ENCODE data around the gene ZP4.

ZP4 gene

GRCh38 chr1:237890822-237891221, at the start of gene ZP4:
Gene ZP4 (minus strand): TSS chr1:237890922. CDS start chr1:237890635, 287 bp downstream.
- DNase-seq, result no peak

- DNase-seq, result no peak
These were observed 47.8 kb upstream of the ZP4 start for GRCh38 chr1:237938553-237938952.

DNA sequence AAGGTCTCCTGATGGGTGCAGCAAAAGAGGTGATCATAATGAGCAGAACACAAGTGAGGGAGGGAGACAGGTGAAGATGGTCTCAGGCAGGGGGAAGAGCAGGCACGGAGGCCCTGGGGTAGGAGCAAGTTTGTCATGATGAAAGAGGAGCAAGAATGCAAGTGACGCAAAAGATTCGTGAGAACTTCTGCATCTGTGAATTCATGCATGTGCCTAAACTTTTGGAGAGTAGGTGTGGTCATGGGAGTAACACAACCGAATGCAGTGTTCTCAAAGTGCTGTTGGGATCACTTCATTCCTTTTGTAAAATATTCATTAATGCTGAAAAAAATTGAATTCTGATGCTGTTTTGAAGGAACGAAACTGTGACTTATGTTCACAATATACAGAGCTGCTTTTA, 47.3 kb upstream of the ZP4 start:
- DNase-seq, result no peak

GRCh38 chr1:237932816-237933215, 42.1 kb upstream of the ZP4 start:
- DNase-seq, result no peak

GRCh38 chr1:237931581-237931980, 40.9 kb upstream of the ZP4 start:
- DNase-seq, result no peak

DNA sequence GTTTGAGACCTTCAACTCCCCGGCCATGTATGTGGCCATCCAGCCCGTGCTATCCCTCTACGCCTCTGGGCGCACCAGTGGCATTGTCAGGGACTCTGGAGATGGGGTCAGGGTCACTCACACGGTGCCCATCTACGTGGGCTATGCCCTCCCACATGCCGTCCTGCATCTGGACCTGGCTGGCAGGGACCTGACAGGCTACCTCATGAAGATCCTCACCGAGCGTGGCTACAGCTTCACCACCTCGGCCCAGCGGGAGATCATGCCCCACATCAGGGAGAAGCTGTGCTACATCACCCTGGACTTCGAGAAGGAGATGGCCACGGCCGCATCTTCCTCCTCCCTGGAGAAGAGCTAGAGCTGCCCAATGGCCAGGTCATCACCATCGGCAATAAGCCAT, 36.5 kb upstream of the ZP4 start:
- DNase-seq, result no peak

DNA sequence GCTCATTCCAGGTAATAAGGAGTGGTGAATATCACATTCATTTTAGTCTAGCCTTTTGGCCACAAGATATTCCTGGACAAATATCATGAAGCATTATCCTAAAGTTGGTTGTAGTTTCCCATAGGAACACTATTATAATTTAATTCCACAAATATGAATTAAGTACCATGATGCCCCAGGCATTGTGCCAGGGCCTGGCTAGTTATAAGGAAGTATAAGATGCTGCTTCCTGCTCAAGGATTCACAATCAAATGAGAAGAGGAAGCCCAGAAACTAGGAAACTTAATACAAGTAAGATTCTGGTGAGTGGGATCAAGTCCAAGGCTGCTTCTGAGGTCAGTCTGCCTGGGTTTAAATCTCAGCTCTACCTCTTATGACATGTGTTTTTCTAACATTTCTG, 30.6 kb upstream of the ZP4 start:
- no peak for DNase-seq

- no peak for DNase-seq
These were observed 22.6 kb upstream of the ZP4 start for GRCh38 chr1:237913345-237913744.

- no peak for DNase-seq
These were observed 21.2 kb upstream of the ZP4 start for GRCh38 chr1:237911911-237912310.

DNA sequence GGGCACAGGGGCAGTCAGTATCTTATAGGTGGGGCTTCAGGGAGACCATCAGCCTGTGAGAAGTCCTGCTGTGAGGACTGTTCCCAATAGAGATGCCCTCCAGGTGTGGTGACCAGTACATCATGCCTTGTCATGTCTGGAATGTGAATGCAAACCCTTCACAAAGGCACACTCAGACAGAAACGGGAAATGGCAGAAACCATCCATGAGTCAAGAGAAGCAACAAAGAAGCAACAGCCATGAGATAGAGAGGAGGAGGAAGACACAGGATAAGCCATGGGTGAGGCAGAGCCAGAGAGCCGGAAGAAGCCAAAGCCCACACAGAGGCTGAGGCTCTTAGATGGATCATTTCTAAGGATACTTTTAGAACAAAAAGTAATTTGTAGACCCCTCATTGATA, 20.1 kb upstream of the ZP4 start:
- DNase-seq, result no peak

GRCh38 chr1:237903961-237904360, 13.2 kb upstream of the ZP4 start:
- DNase-seq, result no peak

DNA sequence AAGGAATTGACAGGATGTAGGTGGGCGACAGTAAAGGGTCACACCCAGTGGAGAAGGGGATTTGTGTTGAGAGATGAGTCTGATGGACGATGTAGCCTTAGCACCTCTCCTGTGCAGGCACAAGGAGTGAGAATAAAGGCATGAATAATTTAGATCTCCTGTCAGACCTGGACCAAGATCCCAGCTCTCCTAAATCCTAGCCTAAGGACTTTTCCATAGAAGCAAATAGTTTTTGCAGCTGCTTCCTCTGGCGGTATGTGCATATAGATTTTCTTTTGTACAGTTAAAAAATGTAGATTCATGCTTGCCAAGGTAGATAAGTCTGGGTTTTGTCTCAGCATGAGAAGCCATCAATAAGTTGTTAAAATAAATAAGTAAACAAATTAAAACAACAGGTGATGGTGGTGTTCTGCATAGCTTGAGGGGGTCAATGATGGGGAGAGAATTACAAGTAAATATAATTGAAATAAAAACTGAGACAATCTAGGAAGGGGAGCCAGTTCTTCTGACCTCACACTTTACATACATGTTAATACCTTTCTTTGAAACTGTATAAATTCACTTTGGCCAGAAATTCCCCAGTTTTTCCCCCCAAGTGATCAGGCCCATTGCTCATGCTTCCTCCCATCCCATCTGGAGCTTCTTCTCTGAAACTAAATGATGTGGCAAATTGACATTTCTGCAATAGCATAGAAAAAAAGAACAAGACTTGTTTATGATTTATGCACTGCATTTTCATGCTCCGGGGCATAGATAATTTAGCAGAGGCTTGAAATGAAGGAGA, 12.4 kb upstream of the ZP4 start:
- DNase-seq, result no peak

DNA sequence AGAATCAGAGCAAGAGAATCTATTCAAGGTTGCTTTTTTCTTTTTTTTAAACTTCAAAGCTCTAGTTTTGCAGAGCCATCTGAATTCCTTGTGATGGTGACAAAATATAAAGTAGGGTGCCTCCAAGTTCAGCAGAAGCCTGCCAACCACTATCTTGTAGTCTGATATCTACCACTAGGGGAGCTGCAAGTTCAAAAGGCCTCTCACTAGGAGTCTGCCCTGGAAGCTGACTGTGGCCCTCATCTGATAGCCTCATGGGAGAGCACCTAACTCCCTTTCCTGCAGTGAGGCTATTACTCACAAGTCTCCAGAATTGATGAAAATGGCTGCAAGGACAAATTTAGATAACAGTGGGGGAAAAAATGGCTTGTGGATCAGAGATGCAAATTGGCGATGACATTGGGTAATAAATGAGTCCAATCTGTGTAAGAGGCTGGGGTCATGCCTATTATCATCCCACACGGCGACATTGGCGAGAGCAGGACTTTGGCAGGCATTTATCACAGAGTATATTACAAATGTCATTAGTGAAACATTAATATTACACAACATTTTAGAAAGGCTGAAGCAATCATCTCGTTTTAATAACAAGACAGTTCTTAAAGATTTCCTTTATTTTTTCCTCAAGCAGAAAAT, 10.7 kb upstream of the ZP4 start:
- no peak for DNase-seq

- no peak for DNase-seq
These were observed 4.9 kb upstream of the ZP4 start for GRCh38 chr1:237895630-237896029.

- no peak for DNase-seq
These were observed 3.4 kb upstream of the ZP4 start for GRCh38 chr1:237894131-237894530.

- no peak for DNase-seq
These were observed 1.3 kb upstream of the ZP4 start for GRCh38 chr1:237891979-237892378.

DNA sequence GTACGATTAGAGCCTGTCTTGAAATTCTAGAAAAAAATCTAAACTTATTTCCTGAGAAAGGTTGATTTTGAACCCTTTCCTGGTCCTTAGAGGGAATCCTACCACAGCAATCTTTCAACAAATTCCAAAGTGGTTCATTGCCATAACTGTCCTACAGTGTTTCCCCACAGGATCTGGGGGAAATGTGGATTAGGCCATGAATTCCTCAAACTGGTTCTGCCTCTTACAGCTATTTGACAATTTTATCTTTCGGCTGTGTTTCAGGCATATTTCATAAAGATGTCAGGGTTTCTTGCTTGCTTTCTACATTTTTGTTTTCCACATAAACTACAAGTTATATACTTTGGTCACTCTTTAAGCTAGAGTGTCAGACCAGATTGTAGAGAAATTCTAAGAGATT, 544 bp upstream of the ZP4 start:
- no peak for DNase-seq

DNA sequence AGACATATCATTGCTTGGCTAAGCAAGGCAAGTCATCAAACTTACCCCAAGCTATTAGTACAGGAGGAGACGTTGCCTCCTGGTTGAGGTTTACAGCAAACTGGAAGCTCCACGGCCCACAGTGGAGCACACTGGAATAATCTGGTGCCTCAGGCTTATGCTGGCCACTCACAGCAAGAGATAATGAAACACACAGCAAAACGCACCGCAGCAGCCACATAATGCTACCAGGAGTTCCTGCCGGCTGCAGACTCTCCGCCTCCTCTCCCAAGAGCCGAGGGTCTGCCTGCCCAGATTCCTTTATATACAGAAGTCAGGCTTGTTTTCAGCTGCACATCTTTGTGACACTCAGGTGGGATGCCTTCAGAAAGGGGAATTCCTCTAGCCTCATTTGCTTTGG, 306 bp downstream of the ZP4 start:
- no peak for DNase-seq

DNA sequence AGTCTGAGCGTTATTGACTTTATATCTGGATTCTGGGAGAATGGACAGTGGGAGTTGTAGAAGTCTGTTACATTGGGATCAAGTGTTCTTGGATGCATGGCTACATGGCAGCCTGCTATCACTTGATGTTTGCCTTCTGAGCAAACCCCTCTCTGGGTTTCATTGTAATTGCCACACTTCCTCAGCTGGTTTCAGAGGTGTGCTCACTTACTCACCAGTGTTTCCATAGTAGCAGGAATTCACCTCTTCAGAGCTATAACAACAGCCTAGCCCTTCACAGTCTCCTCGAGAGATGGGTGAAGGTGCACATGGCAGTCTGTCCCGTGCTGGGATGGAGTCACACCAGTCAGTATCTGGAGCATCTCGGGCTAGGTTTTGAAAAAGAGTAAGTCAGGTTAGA, 2.6 kb downstream of the ZP4 start:
- DNase-seq, result no peak

DNA sequence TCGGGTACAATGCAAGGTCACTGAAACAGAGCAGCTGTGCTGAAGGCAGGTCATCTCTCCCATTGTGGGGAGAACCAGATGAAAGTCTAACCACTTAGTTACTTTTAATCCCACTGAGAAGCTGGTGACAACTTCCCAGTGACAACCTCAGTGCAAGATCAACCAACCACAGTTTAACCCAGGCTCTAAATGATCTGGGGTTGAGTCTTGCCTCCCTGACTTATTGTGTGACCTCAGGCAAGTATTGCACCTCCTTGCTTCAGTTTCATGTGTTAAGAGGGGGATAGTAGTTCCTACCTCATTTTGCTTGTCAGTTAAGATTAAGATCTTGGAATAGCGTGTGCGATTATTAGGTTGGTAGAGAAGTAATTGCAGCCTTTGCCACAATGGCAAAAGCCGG, 3.2 kb downstream of the ZP4 start:
- no peak for DNase-seq

- DNase-seq, result no peak
These were observed 6.5 kb downstream of the ZP4 start for GRCh38 chr1:237884237-237884636.

DNA sequence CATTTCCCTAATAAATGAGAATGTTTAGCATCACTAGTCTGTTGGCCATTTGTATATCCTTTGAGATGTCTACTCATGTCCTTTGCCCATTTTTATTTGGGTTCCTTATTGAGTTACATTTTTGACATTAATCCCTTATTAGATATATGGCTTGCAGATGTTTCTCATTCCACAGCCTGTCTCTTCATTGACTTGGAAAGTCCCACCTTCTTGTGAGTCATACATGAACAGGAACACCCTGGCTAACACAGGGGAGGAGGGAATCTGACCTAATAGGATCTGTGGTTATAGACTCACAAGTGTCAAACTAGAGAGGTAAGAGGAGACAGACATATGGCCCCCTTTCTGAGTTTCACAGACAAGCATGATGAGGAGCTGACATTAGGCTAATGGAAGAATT, 11.5 kb downstream of the ZP4 start:
- DNase-seq, result no peak

DNA sequence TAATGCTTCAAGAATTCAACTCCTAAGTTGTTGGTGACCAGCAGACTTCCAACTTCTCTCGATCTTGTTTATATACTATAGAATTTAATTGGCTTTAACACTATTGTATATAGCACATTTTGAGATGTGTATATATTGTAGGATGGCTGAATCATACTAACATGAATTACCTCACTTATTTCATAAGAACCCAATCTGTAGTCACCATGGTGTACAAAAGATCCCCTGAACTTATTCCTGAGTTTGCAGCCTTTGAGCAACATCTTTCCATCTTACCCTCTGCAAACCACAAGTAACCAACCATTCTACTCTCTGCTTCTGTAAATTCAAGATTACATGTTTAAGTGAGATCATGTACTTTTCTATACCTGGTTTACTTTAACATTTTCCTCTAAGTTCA, 12.3 kb downstream of the ZP4 start:
- DNase-seq, result no peak

GRCh38 chr1:237877631-237878030, 13.1 kb downstream of the ZP4 start:
- no peak for DNase-seq

- DNase-seq, result no peak
These were observed 15.4 kb downstream of the ZP4 start for GRCh38 chr1:237875291-237875690.

All from HCEC 1CT (cell line).